Measurements from ENCODE around the gene POLR1H.
A peak's percentile ranks its signal among the peaks of the same experiment; 100 is the strongest.

Gene POLR1H

GRCh38 chr6:30075790-30076732, 15.0 kb downstream of the POLR1H start:
- Histone ChIP-seq H3K27me3 (ENCODE audit: low read length) (0 out of 2 replicates have a peak, but pooled peaks cover 3% of the 10 kb centered on the region), H2AFZ (ENCODE audit: low read depth, low read length, severe bottlenecking) (no peak overlapping the region), H3K9me2 (replicated peaks; ENCODE audit: insufficient read depth, low read length) (no peaks in the 10 kb centered on the region), H4K20me1 (ENCODE audit: low read depth, low read length) (no peaks in the 10 kb centered on the region), H3K4me2 (ENCODE audit: low read depth, low read length, poor library complexity, severe bottlenecking) (no peak overlapping the region), H3F3A (ENCODE audit: insufficient read depth) (no peaks in the 10 kb centered on the region), H3K36me3 (ENCODE audit: low read length) (no peaks in the 10 kb centered on the region), H3K9me3 (ENCODE audit: insufficient read depth, low read length) (no peaks in the 10 kb centered on the region), H3K79me2 (ENCODE audit: insufficient read depth, low read length) (no peaks in the 10 kb centered on the region), H3K9ac (ENCODE audit: low read length) (no peak overlapping the region), H3K27ac (ENCODE audit: low read depth, low read length) (no peak overlapping the region), H3K4me3 (ENCODE audit: insufficient read depth, low read length, poor library complexity, severe bottlenecking) (no peak overlapping the region)
- TF ChIP-seq, protein P1, sequence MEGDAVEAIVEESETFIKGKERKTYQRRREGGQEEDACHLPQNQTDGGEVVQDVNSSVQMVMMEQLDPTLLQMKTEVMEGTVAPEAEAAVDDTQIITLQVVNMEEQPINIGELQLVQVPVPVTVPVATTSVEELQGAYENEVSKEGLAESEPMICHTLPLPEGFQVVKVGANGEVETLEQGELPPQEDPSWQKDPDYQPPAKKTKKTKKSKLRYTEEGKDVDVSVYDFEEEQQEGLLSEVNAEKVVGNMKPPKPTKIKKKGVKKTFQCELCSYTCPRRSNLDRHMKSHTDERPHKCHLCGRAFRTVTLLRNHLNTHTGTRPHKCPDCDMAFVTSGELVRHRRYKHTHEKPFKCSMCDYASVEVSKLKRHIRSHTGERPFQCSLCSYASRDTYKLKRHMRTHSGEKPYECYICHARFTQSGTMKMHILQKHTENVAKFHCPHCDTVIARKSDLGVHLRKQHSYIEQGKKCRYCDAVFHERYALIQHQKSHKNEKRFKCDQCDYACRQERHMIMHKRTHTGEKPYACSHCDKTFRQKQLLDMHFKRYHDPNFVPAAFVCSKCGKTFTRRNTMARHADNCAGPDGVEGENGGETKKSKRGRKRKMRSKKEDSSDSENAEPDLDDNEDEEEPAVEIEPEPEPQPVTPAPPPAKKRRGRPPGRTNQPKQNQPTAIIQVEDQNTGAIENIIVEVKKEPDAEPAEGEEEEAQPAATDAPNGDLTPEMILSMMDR (IDR thresholded peaks at IDR 0.05; ENCODE audit: insufficient read depth, low read length, poor library complexity, severe bottlenecking), result peak; percentile 59
- no peak for TF ChIP-seq EZH2phosphoT487 (conservative IDR thresholded peaks at IDR 0.05; ENCODE audit: low read length)

GRCh38 chr6:30077218-30077617, 16.2 kb downstream of the POLR1H start:
- Histone ChIP-seq H3K79me2 (ENCODE audit: insufficient read depth, low read length) (no peaks in the 10 kb centered on the region), H3K9ac (ENCODE audit: low read length) (no peak overlapping the region), H3K9me3 (ENCODE audit: insufficient read depth, low read length) (no peaks in the 10 kb centered on the region), H4K20me1 (ENCODE audit: low read depth, low read length) (no peaks in the 10 kb centered on the region), H3K27ac (ENCODE audit: low read depth, low read length) (no peak overlapping the region), H3K36me3 (ENCODE audit: low read length) (no peaks in the 10 kb centered on the region), H3K27me3 (ENCODE audit: low read length) (0 out of 2 replicates have a peak, but pooled peaks cover 3% of the 10 kb centered on the region), H3K9me2 (replicated peaks; ENCODE audit: insufficient read depth, low read length) (no peaks in the 10 kb centered on the region), H3K4me3 (ENCODE audit: insufficient read depth, low read length, poor library complexity, severe bottlenecking) (no peak overlapping the region), H3F3A (ENCODE audit: insufficient read depth) (no peaks in the 10 kb centered on the region), H2AFZ (ENCODE audit: low read depth, low read length, severe bottlenecking) (no peak overlapping the region), H3K4me2 (ENCODE audit: low read depth, low read length, poor library complexity, severe bottlenecking) (no peak overlapping the region)
- TF ChIP-seq, protein P1 (IDR thresholded peaks at IDR 0.05; ENCODE audit: insufficient read depth, low read length, poor library complexity, severe bottlenecking), result no peak
- no peak for TF ChIP-seq EZH2phosphoT487 (conservative IDR thresholded peaks at IDR 0.05; ENCODE audit: low read length)

DNA sequence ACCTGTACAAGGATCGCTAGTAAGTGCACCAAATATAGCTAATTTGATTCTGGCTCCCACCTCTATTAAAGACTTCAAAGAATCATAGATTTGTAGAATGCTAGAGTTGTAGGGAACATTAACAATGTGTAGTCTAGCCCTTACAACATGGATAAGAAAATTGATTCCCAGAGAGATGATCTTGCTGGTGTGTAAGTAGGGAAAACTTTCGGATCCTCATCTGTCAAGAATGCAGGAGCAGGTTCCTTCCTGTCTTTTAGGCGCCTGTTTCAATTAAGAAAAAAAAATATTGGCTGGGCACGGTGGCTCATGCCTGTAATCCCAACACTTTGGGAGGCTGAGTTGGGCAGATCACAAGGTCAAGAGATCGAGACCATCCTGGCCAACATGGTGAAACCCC, 26.8 kb downstream of the POLR1H start:
- no peak for TF ChIP-seq EZH2phosphoT487 (conservative IDR thresholded peaks at IDR 0.05; ENCODE audit: low read length)
- TF ChIP-seq, protein P1 (IDR thresholded peaks at IDR 0.05; ENCODE audit: insufficient read depth, low read length, poor library complexity, severe bottlenecking), result no peak
- no peaks in the 10 kb centered on the region for H3F3A ChIP-seq (ENCODE audit: insufficient read depth)
- H3K9me2 ChIP-seq (replicated peaks; ENCODE audit: insufficient read depth, low read length), result no peaks in the 10 kb centered on the region
- no peak overlapping the region for H3K4me3 ChIP-seq (ENCODE audit: insufficient read depth, low read length, poor library complexity, severe bottlenecking)
- H3K27me3 ChIP-seq (ENCODE audit: low read length), result no peaks in the 10 kb centered on the region
- no peak overlapping the region for H2AFZ ChIP-seq (ENCODE audit: low read depth, low read length, severe bottlenecking)
- H4K20me1 ChIP-seq (ENCODE audit: low read depth, low read length), result no peaks in the 10 kb centered on the region
- H3K9ac ChIP-seq (ENCODE audit: low read length), result no peak overlapping the region
- no peaks in the 10 kb centered on the region for H3K36me3 ChIP-seq (ENCODE audit: low read length)
- no peaks in the 10 kb centered on the region for H3K9me3 ChIP-seq (ENCODE audit: insufficient read depth, low read length)
- H3K79me2 ChIP-seq (ENCODE audit: insufficient read depth, low read length), result no peaks in the 10 kb centered on the region
- H3K27ac ChIP-seq (ENCODE audit: low read depth, low read length), result no peak overlapping the region
- no peak overlapping the region for H3K4me2 ChIP-seq (ENCODE audit: low read depth, low read length, poor library complexity, severe bottlenecking)

Data from SU-DHL-6 (cell line).